Endodermal cell (in vitro differentiated cells): ENCODE results near the gene EPG5. TPM values are rescaled to one million over a fixed set of nuclear protein-coding genes. Genes with fewer than 3 reads are reported as not detected.

Experiments used
- DNase-seq: peaks from one replicate; pipeline ENCODE4 v3.0.0-alpha.2; 2017
- H3K27ac ChIP-seq: 2 replicates; pipeline ENCODE4 v1.5.1; 2013; ENCODE audit warnings: mild to moderate bottlenecking, low read depth, low read length, moderate library complexity
- H3K27me3 ChIP-seq: 2 replicates; pipeline ENCODE4 v1.6.1; 2013; ENCODE audit warnings: mild to moderate bottlenecking, low read length, moderate library complexity; ENCODE audit not compliant: insufficient read depth, control insufficient read depth, poor library complexity, severe bottlenecking
- H3K36me3 ChIP-seq: 2 replicates; pipeline ENCODE4 v1.7.0; 2013; ENCODE audit warnings: mild to moderate bottlenecking, low read length, moderate library complexity; ENCODE audit not compliant: control insufficient read depth, insufficient read depth
- H3K4me1 ChIP-seq: one replicate; pipeline ENCODE4 v1.7.0; 2013; ENCODE audit warnings: low read length; ENCODE audit not compliant: control insufficient read depth, insufficient read depth
- H3K4me3 ChIP-seq: 2 replicates; pipeline ENCODE4 v1.5.1; 2013; ENCODE audit warnings: mild to moderate bottlenecking, low read length, moderate library complexity
- H3K9ac ChIP-seq: 2 replicates; pipeline ENCODE4 v1.6.1; 2013; ENCODE audit warnings: mild to moderate bottlenecking, low read length, moderate library complexity; ENCODE audit not compliant: poor library complexity, severe bottlenecking; ENCODE audit errors: extremely low read depth
- H3K9me3 ChIP-seq: 2 replicates; pipeline ENCODE4 v1.6.1; 2013; ENCODE audit warnings: mild to moderate bottlenecking, low read length, moderate library complexity; ENCODE audit not compliant: control insufficient read depth
- H3K27ac Mint-ChIP-seq: 2 replicates; pipeline ENCODE4 v1.8.0; 2020; ENCODE audit warnings: mixed read lengths
- H3K27me3 Mint-ChIP-seq: 2 replicates; pipeline ENCODE4 v1.8.0; 2021; ENCODE audit warnings: mild to moderate bottlenecking, mixed read lengths; ENCODE audit not compliant: insufficient read depth
- H3K36me3 Mint-ChIP-seq: 2 replicates; pipeline ENCODE4 v1.8.0; 2020; ENCODE audit warnings: low read depth, mixed read lengths
- H3K4me1 Mint-ChIP-seq: 2 replicates; pipeline ENCODE4 v1.8.0; 2020; ENCODE audit warnings: mixed read lengths
- H3K4me3 Mint-ChIP-seq: 2 replicates; pipeline ENCODE4 v1.8.0; 2020; ENCODE audit warnings: mild to moderate bottlenecking, moderate library complexity, mixed read lengths
- H3K9me3 Mint-ChIP-seq: 2 replicates; pipeline ENCODE4 v1.8.0; 2020; ENCODE audit warnings: mild to moderate bottlenecking, mixed read lengths
- CTCF ChIP-seq: fragments of 200-600 bp; sonication (generic); conservative IDR thresholded peaks from 2 replicates; pipeline ENCODE4 v1.5.0; 2021; ENCODE audit warnings: antibody characterized with exemption, mild to moderate bottlenecking
- WGBS, 2 experiments: methylation state at CpG; one replicate each; pipeline versions ENCODE4 v1.1.5 to v1.1.7; 2013; ENCODE audit warnings: missing lambda C conversion rate in 2 of 2, mixed read lengths in 1 of 2; ENCODE audit not compliant: insufficient coverage in 1 of 2, insufficient read length in 1 of 2; 5-methylcytosine and 5-hydroxymethylcytosine counted together
- total RNA-seq, 2 donors: library from RNA; stranded (reverse); fragmentation: NEBNext Ultra II Directional in 1 of 2; extraction: Animal tissue kit (Norgen Biotek cat#: 25700) in 1 of 2; gene quantifications; 2 replicates in 1 of 2; 3 replicates in 1 of 2; pipeline ENCODE4 v1.2.1, GENCODE V29; 2021

Gene EPG5
- total RNA-seq, 2 donors from 2014 or later: 25.6 to 28.6 TPM

GRCh38 chr18:45880876-45881558 lies 86.1 kb downstream of the EPG5 start:
- peaks cover 36% of the 10 kb centered on the region for H3K36me3 Mint-ChIP-seq

GRCh38 chr18:45879681-45880655 lies 87.2 kb downstream of the EPG5 start:
- no peak overlapping the region for H3K4me3 ChIP-seq
- WGBS, 2 experiments: 26 to 47% methylated on average over 8 to 17 of the region's 17 CpGs
- H3K4me1 Mint-ChIP-seq: no peaks in the 10 kb centered on the region
- DNase-seq: peak; percentile 95
- H3K9me3 ChIP-seq: peaks cover 16% of the 10 kb centered on the region
- H3K4me3 Mint-ChIP-seq: no peak overlapping the region
- no peak overlapping the region for H3K9ac ChIP-seq
- H3K27me3 Mint-ChIP-seq: no peaks in the 10 kb centered on the region
- peaks cover 45% of the 10 kb centered on the region for H3K36me3 Mint-ChIP-seq
- H3K36me3 ChIP-seq: peaks cover 56% of the 10 kb centered on the region
- peak overlapping the region; percentile 66 for H3K27ac Mint-ChIP-seq
- H3K27me3 ChIP-seq: no peaks in the 10 kb centered on the region
- no peaks in the 10 kb centered on the region for H3K4me1 ChIP-seq
- peak; percentile 100 for TF ChIP-seq CTCF
- H3K9me3 Mint-ChIP-seq: peaks cover 8% of the 10 kb centered on the region
- H3K27ac ChIP-seq: no peak overlapping the region

More at GRCh38 chr18:45880876-45881558, 86.1 kb downstream of the EPG5 start:
- peaks cover 7% of the 10 kb centered on the region for H3K9me3 ChIP-seq
- Mint-ChIP-seq H3K27me3 (no peaks in the 10 kb centered on the region), H3K4me1 (no peaks in the 10 kb centered on the region), H3K27ac (peak overlapping the region; percentile 50), H3K9me3 (no peaks in the 10 kb centered on the region), H3K4me3 (no peak overlapping the region)
- WGBS, 2 experiments: 77 to 88% methylated on average over 2 to 3 of the region's 3 CpGs
- no peaks in the 10 kb centered on the region for H3K27me3 ChIP-seq
- DNase-seq: no peak
- H3K4me1 ChIP-seq: no peaks in the 10 kb centered on the region
- H3K4me3 ChIP-seq: no peak overlapping the region
- TF ChIP-seq CTCF: no peak
- H3K9ac ChIP-seq: no peak overlapping the region
- peaks cover 49% of the 10 kb centered on the region for H3K36me3 ChIP-seq
- H3K27ac ChIP-seq: no peak overlapping the region

DNA sequence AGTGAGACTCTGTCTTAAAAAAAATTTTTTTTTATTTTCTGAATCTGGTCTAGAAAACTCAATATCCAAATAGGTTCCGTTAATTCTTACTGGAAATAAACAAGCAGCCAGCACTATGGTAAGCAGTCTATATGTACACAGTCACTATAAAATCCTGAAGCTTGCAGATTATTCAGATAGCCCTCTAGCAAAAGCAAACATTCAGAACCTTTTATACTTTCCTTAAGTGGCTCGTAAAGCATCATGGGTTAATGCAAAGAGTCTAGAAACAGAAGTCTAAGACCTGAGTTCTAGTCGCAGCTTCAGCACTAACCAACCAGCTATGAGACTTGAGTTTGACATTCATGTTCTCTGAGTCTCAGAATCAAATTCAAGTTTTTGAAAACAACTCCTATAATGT lies 89.7 kb downstream of the EPG5 start:
- no peak overlapping the region for H3K4me3 ChIP-seq
- H3K27me3 Mint-ChIP-seq: no peaks in the 10 kb centered on the region
- H3K9me3 ChIP-seq: peaks cover 22% of the 10 kb centered on the region
- no peak for DNase-seq
- peaks cover 9% of the 10 kb centered on the region for H3K9me3 Mint-ChIP-seq
- no peak for TF ChIP-seq CTCF
- no peak overlapping the region for H3K27ac ChIP-seq
- H3K4me3 Mint-ChIP-seq: no peak overlapping the region
- no peak overlapping the region for H3K9ac ChIP-seq
- H3K27ac Mint-ChIP-seq: no peak overlapping the region
- no peaks in the 10 kb centered on the region for H3K4me1 ChIP-seq
- H3K36me3 ChIP-seq: peaks cover 54% of the 10 kb centered on the region
- peaks cover 52% of the 10 kb centered on the region for H3K36me3 Mint-ChIP-seq
- H3K4me1 Mint-ChIP-seq: no peaks in the 10 kb centered on the region
- WGBS, 2 experiments: 97 to 100% methylated on average over 3 of the region's 3 CpGs
- no peaks in the 10 kb centered on the region for H3K27me3 ChIP-seq
